Type B pancreatic cell (in vitro differentiated cells): ENCODE measurements around the gene ZNF428. TPM values are rescaled to one million over a fixed set of nuclear protein-coding genes. Genes with fewer than 3 reads are reported as not detected.

ENCODE experiments used
- DNase-seq: peaks from one replicate; pipeline ENCODE4 v3.0.0; 2021; ENCODE audit warnings: mixed read lengths; ENCODE audit not compliant: unreplicated experiment; ENCODE audit errors: extremely low spot score
- H3K27ac Mint-ChIP-seq: 2 replicates; pipeline ENCODE4 v1.8.0; 2021; ENCODE audit warnings: mild to moderate bottlenecking, mixed read lengths
- H3K27me3 Mint-ChIP-seq: 2 replicates; pipeline ENCODE4 v1.8.0; 2021; ENCODE audit warnings: mixed read lengths
- H3K36me3 Mint-ChIP-seq: 2 replicates; pipeline ENCODE4 v1.8.0; 2021; ENCODE audit warnings: mixed read lengths
- H3K4me1 Mint-ChIP-seq: one replicate; pipeline ENCODE4 v1.8.0; 2021; ENCODE audit warnings: mixed read lengths; ENCODE audit not compliant: unreplicated experiment
- H3K4me3 Mint-ChIP-seq: 2 replicates; pipeline ENCODE4 v1.8.0; 2021; ENCODE audit warnings: mild to moderate bottlenecking, mixed read lengths
- H3K9me3 Mint-ChIP-seq: 2 replicates; pipeline ENCODE4 v1.8.0; 2021; ENCODE audit warnings: mixed read lengths
- CTCF ChIP-seq: fragments of 200-600 bp; sonication (generic); conservative IDR thresholded peaks from 2 replicates; pipeline ENCODE4 v1.5.0; 2021; ENCODE audit warnings: antibody characterized with exemption, mild to moderate bottlenecking
- total RNA-seq: library from RNA; stranded (reverse); gene quantifications from 2 replicates; pipeline ENCODE4 v1.2.1, GENCODE V29; 2021; ENCODE audit warnings: low replicate concordance

Gene ZNF428
- total RNA-seq, 1 donor from 2014 or later = 76.9 TPM

DNA sequence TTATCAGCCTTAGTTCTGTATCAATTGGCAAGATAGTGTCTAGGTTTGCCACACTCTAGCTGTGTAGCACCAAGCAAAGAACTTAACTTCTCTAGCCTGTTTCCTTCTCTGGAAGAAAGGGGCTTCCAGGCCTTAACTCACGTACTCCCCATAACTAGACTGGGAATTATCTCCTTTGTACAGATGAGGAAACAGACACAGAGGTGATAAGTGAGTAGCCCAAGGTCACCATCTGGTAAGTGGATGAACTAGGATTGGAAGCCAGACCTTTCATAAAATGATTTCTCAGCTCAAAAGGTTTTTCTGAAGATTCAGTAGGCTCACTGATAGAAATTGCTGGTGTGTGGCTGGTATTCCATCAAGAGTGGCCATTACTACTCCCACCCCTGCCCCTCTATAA lies 3.1 kb downstream of the ZNF428 start:
- DNase-seq = no peak
- Mint-ChIP-seq H3K36me3 (peaks cover 25% of the 10 kb centered on the region), H3K9me3 (no peaks in the 10 kb centered on the region), H3K27me3 (no peaks in the 10 kb centered on the region), H3K27ac (no peak overlapping the region), H3K4me3 (no peak overlapping the region), H3K4me1 (peaks cover 27% of the 10 kb centered on the region)
- no peak for TF ChIP-seq CTCF

- no peak for DNase-seq
- Mint-ChIP-seq H3K27ac (no peak overlapping the region), H3K27me3 (no peaks in the 10 kb centered on the region), H3K36me3 (peaks cover 31% of the 10 kb centered on the region), H3K4me3 (no peak overlapping the region), H3K9me3 (no peaks in the 10 kb centered on the region), H3K4me1 (peaks cover 16% of the 10 kb centered on the region)
- TF ChIP-seq CTCF = no peak
Measured at GRCh38 chr19:43612374-43612773, 7.1 kb downstream of the ZNF428 start.

DNA sequence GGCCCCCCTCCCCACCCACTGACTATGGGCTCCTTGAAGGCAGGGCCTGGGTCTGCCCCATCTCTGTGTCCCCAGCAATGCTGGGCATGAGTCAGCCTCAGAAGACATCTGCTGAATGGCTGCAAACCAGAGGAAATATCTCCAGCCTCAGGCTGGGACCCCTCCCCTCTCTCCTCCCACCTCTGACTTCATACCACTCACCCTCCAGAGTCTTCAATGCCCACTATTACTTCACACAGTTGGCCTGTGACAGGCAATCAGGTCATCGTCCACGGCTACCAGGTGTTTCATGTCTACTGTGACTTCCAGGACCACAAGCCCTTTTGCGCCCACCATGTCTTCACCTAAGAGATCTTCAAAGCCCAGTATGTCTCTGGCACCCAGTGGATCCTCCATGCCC lies 7.6 kb downstream of the ZNF428 start, which contains the start of gene SRRM5:
Gene SRRM5 (plus strand): TSS at position 301 of the 400 bp plus-strand sequence. CDS start 34 bp downstream, at position 335.
- no peak for DNase-seq
- Mint-ChIP-seq H3K4me3 (no peak within 1 kb of the TSS), H3K27ac (no peak within 1 kb of the TSS), H3K9me3 (no peaks in the 10 kb centered on the region), H3K27me3 (no peaks in the 10 kb centered on the region), H3K36me3 (peaks cover 34% of the 10 kb centered on the region), H3K4me1 (peaks cover 16% of the 10 kb centered on the region)
- TF ChIP-seq CTCF = no peak

- H3K4me3 Mint-ChIP-seq = no peak overlapping the region
- H3K36me3 Mint-ChIP-seq = peaks cover 31% of the 10 kb centered on the region
- H3K4me1 Mint-ChIP-seq = peaks cover 13% of the 10 kb centered on the region
- H3K27me3 Mint-ChIP-seq = no peaks in the 10 kb centered on the region
- TF ChIP-seq CTCF = no peak
- no peak for DNase-seq
- no peaks in the 10 kb centered on the region for H3K9me3 Mint-ChIP-seq
- no peak overlapping the region for H3K27ac Mint-ChIP-seq
Measured at GRCh38 chr19:43610493-43610892, 8.9 kb downstream of the ZNF428 start.

DNA sequence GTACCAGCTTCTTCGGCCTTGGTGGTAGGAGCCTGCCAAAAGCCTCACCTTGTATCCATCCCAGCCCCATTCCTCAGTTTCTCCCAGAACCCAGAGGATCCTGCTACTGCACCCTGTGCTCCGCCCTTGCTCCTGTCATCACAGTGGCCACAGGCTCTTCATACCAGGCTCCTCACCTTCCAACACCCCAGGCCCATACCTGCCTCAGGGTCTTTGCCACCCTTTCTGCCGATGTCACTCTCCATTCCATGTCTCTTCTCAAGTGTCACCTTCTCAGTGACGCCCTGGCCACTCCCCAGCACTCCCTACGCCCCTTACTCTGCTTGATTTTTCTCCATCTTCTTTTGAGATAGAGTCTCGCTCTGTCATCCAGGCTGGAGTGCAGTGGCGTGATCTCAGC lies 9.6 kb downstream of the ZNF428 start:
- H3K36me3 Mint-ChIP-seq = peaks cover 31% of the 10 kb centered on the region
- H3K27ac Mint-ChIP-seq = no peak overlapping the region
- no peaks in the 10 kb centered on the region for H3K9me3 Mint-ChIP-seq
- no peak overlapping the region for H3K4me3 Mint-ChIP-seq
- TF ChIP-seq CTCF = no peak
- no peak for DNase-seq
- H3K27me3 Mint-ChIP-seq = no peaks in the 10 kb centered on the region
- H3K4me1 Mint-ChIP-seq = peaks cover 12% of the 10 kb centered on the region
